HEK293 (cell line): ENCODE measurements around the gene EGFL8.
"Not testable (repeated sequence)": the region's sequence is repeated elsewhere in the genome, so short reads cannot be mapped to it uniquely, and the experiment has no call there.

ENCODE experiments used
- CTCF ChIP-seq: fragments of 450-650 bp; formaldehyde crosslinking; IDR thresholded peaks from 2 replicates; pipeline ENCODE4 v1.5.1; 2016; ENCODE audit warnings: missing biosample characterization, missing genetic modification characterization
- TF ChIP-seq, protein P1 (sequence below): fragments of 450-650 bp; formaldehyde crosslinking; IDR thresholded peaks from 2 replicates; pipeline ENCODE4 v1.5.1; 2016; ENCODE audit warnings: missing biosample characterization, missing genetic modification characterization

- TF ChIP-seq CTCF = not testable (repeated sequence)
- TF ChIP-seq, protein P1, sequence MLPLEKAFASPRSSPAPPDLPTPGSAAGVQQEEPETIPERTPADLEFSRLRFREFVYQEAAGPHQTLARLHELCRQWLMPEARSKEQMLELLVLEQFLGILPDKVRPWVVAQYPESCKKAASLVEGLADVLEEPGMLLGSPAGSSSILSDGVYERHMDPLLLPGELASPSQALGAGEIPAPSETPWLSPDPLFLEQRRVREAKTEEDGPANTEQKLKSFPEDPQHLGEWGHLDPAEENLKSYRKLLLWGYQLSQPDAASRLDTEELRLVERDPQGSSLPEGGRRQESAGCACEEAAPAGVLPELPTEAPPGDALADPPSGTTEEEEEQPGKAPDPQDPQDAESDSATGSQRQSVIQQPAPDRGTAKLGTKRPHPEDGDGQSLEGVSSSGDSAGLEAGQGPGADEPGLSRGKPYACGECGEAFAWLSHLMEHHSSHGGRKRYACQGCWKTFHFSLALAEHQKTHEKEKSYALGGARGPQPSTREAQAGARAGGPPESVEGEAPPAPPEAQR (tag by site-specific recombination) = not testable (repeated sequence)
Observed at GRCh38 chr6:32187725-32188380, 23.5 kb downstream of the EGFL8 start.
